Measurements from ENCODE around the gene JPH3.

DNA sequence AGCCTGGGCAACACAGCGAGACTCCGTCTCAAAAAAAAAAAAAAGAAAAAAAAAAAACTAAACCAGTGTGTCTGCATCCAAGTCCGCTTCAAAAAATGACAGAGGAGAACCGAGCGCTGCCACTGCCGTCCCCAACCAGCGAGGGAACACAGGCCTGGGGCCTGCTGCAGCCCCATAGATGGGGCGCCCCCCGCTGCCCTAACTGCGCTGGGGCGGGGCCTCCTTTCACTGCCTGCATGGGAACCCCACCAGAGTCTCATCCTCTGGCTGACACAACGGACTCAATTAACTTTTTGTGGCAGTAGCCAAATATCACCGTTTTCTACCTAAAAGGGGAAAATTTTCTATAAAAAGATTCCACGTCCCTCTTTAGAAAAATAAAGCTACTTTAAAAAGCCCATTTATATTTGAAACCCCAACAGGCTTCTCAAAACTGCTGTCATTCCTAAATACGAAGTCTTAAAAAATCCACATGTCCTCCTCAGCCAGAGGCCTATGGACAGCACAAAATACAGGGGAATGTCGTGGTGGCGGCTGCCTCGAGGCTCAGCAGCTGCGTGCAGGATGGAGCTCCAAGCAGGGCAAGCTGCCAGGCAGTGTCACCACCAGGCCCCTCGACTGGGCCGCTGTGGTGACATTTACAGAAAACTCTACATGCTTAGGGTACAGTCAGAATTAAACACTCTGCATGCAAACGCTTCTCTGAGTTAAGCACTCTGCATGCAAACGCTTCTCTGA is 133.1 kb downstream of the JPH3 start:
- TF ChIP-seq, protein P1, sequence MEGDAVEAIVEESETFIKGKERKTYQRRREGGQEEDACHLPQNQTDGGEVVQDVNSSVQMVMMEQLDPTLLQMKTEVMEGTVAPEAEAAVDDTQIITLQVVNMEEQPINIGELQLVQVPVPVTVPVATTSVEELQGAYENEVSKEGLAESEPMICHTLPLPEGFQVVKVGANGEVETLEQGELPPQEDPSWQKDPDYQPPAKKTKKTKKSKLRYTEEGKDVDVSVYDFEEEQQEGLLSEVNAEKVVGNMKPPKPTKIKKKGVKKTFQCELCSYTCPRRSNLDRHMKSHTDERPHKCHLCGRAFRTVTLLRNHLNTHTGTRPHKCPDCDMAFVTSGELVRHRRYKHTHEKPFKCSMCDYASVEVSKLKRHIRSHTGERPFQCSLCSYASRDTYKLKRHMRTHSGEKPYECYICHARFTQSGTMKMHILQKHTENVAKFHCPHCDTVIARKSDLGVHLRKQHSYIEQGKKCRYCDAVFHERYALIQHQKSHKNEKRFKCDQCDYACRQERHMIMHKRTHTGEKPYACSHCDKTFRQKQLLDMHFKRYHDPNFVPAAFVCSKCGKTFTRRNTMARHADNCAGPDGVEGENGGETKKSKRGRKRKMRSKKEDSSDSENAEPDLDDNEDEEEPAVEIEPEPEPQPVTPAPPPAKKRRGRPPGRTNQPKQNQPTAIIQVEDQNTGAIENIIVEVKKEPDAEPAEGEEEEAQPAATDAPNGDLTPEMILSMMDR (IDR thresholded peaks at IDR 0.05 in 8 of 11, conservative IDR thresholded peaks at IDR 0.05 in 3 of 11), result no peak
- TF ChIP-seq POLR2A (IDR thresholded peaks at IDR 0.05), result no peak
